GM23338 (cell line): ENCODE data around the gene TAF3. TPM values are rescaled to one million over a fixed set of nuclear protein-coding genes. Genes with fewer than 3 reads are reported as not detected.

Experiments
- ATAC-seq: fragments of 200-7000 bp; cut with Tn5 transposase; 3 replicates; pipeline ENCODE4 v1.9.1; 2020
- DNase-seq: peaks from one replicate; pipeline ENCODE4 v3.0.0-alpha.2; 2015; ENCODE audit warnings: low spot score
- H2AFZ ChIP-seq: fragments of 200-600 bp; sonication (generic); 2 replicates; pipeline ENCODE4 v1.8.0; 2016; ENCODE audit warnings: antibody characterized with exemption, mild to moderate bottlenecking, moderate library complexity
- H3F3A ChIP-seq: fragments of 200-600 bp; sonication (generic); replicated peaks from 2 replicates; pipeline ENCODE4 v1.8.0; 2017; ENCODE audit warnings: antibody characterized with exemption, mixed run types, low read depth
- H3K27ac ChIP-seq: fragments of 200-600 bp; sonication (generic); 2 replicates; pipeline ENCODE4 v1.6.1; 2016; ENCODE audit warnings: low read depth
- H3K27me3 ChIP-seq: fragments of 200-600 bp; sonication (generic); 2 replicates; pipeline ENCODE4 v1.8.0; 2016; ENCODE audit warnings: mild to moderate bottlenecking, mixed run types, moderate library complexity; ENCODE audit not compliant: insufficient read depth
- H3K36me3 ChIP-seq: fragments of 200-600 bp; sonication (generic); 2 replicates; pipeline ENCODE4 v1.8.0; 2016; ENCODE audit warnings: mild to moderate bottlenecking; ENCODE audit not compliant: insufficient read depth
- H3K4me1 ChIP-seq: fragments of 200-600 bp; sonication (generic); 2 replicates; pipeline ENCODE4 v1.8.0; 2016; ENCODE audit warnings: mild to moderate bottlenecking, moderate library complexity; ENCODE audit not compliant: insufficient read depth
- H3K4me2 ChIP-seq: fragments of 200-600 bp; sonication (generic); 2 replicates; pipeline ENCODE4 v1.7.1; 2017; ENCODE audit warnings: mixed run types
- H3K4me3 ChIP-seq: fragments of 200-600 bp; sonication (generic); 2 replicates; pipeline ENCODE4 v1.6.1; 2016; ENCODE audit warnings: mixed run types
- H3K79me2 ChIP-seq: fragments of 200-600 bp; sonication (generic); replicated peaks from 2 replicates; pipeline ENCODE4 v1.8.0; 2017; ENCODE audit warnings: mild to moderate bottlenecking; ENCODE audit not compliant: insufficient read depth
- H3K9me2 ChIP-seq: fragments of 200-600 bp; sonication (generic); 2 replicates; pipeline ENCODE4 v1.8.0; 2017; ENCODE audit not compliant: insufficient read depth
- H4K20me1 ChIP-seq: fragments of 200-600 bp; sonication (generic); replicated peaks from 2 replicates; pipeline ENCODE4 v1.8.0; 2017; ENCODE audit warnings: mild to moderate bottlenecking; ENCODE audit not compliant: insufficient read depth
- H3K27ac Mint-ChIP-seq: 2 replicates; pipeline ENCODE4 v1.8.0; 2020; ENCODE audit warnings: inconsistent platforms, mild to moderate bottlenecking, moderate library complexity, mixed read lengths
- H3K27me3 Mint-ChIP-seq: 3 replicates; pipeline ENCODE4 v1.8.0; 2022; ENCODE audit warnings: low read depth, mild to moderate bottlenecking, moderate library complexity, mixed read lengths, inconsistent platforms; ENCODE audit not compliant: insufficient read depth, poor library complexity
- H3K36me3 Mint-ChIP-seq: 3 replicates; pipeline ENCODE4 v1.8.0; 2021; ENCODE audit warnings: low read depth, mild to moderate bottlenecking, inconsistent platforms, moderate library complexity, mixed read lengths
- H3K4me1 Mint-ChIP-seq: 3 replicates; pipeline ENCODE4 v1.8.0; 2020; ENCODE audit warnings: mild to moderate bottlenecking, inconsistent platforms, mixed read lengths
- H3K4me3 Mint-ChIP-seq: 3 replicates; pipeline ENCODE4 v1.8.0; 2021; ENCODE audit warnings: moderate library complexity, mild to moderate bottlenecking, inconsistent platforms, mixed read lengths
- H3K9me3 Mint-ChIP-seq: 3 replicates; pipeline ENCODE4 v1.8.0; 2020; ENCODE audit warnings: moderate library complexity, mild to moderate bottlenecking, inconsistent platforms, mixed read lengths
- CREB1 ChIP-seq: fragments of 250-450 bp; sonication (Bioruptor Pico); IDR thresholded peaks from 2 replicates; pipeline ENCODE4 v1.5.0; 2020; ENCODE audit warnings: low read depth, mild to moderate bottlenecking, moderate library complexity
- EZH2 ChIP-seq: fragments of 200-600 bp; sonication (generic); IDR thresholded peaks from one replicate; pipeline ENCODE4 v1.8.0; 2017; ENCODE audit warnings: antibody characterized with exemption, mild to moderate bottlenecking, low read depth; ENCODE audit not compliant: unreplicated experiment
- EZH2phosphoT487 ChIP-seq: fragments of 200-600 bp; sonication (generic); IDR thresholded peaks from one replicate; pipeline ENCODE4 v1.8.1; 2018; ENCODE audit warnings: antibody characterized with exemption; ENCODE audit not compliant: unreplicated experiment
- NANOG ChIP-seq: IDR thresholded peaks from 2 replicates; pipeline ENCODE4 v1.6.1; 2016; ENCODE audit warnings: antibody characterized with exemption, borderline replicate concordance
- POLR2AphosphoS5 ChIP-seq: IDR thresholded peaks from 2 replicates; pipeline ENCODE4 v1.6.1; 2016; ENCODE audit warnings: antibody characterized with exemption, low read depth
- STAT1 ChIP-seq: IDR thresholded peaks from one replicate; pipeline ENCODE4 v1.6.1; 2016; ENCODE audit warnings: antibody characterized with exemption; ENCODE audit not compliant: unreplicated experiment
- polyA plus RNA-seq: library from polyadenylated mRNA; unstranded; fragments of >200 nt; fragmentation: Nextera tagmentation; extraction: Ambion mirVana; gene quantifications from 2 replicates; pipeline ENCODE4 v1.2.1, GENCODE V29; 2016
- total RNA-seq: library from RNA; depleted of rRNA; stranded (reverse); fragments of >200 nt; shearing (Covaris generic); gene quantifications from 2 replicates; pipeline ENCODE4 v1.2.3, GENCODE V29; 2014
- TF ChIP-seq, protein P1 (sequence below), 2 experiments: fragments of 200-600 bp in 1 of 2; sonication (generic) in 1 of 2; conservative IDR thresholded peaks; 2 replicates each; pipeline versions ENCODE4 v1.5.1 to v1.6.1; 2016 to 2017; ENCODE audit warnings: antibody characterized with exemption in 2 of 2, low read depth in 2 of 2, mild to moderate bottlenecking in 2 of 2, moderate library complexity in 1 of 2
- TF ChIP-seq, protein P2 (sequence below): IDR thresholded peaks from one replicate; pipeline ENCODE4 v1.6.1; 2018; ENCODE audit warnings: antibody characterized with exemption; ENCODE audit not compliant: unreplicated experiment
- TF ChIP-seq, protein P3 (sequence below): fragments of 250-450 bp; sonication (Bioruptor Pico); IDR thresholded peaks from 2 replicates; pipeline ENCODE4 v1.5.0; 2020; ENCODE audit warnings: mild to moderate bottlenecking, moderate library complexity
- TF ChIP-seq, protein P4 (sequence below): IDR thresholded peaks from 2 replicates; pipeline ENCODE4 v1.6.1; 2016; ENCODE audit warnings: antibody characterized with exemption

Gene TAF3
- total and polyA plus RNA-seq, 2 experiments from 2014 or later: 6.4 to 15.2 TPM

DNA sequence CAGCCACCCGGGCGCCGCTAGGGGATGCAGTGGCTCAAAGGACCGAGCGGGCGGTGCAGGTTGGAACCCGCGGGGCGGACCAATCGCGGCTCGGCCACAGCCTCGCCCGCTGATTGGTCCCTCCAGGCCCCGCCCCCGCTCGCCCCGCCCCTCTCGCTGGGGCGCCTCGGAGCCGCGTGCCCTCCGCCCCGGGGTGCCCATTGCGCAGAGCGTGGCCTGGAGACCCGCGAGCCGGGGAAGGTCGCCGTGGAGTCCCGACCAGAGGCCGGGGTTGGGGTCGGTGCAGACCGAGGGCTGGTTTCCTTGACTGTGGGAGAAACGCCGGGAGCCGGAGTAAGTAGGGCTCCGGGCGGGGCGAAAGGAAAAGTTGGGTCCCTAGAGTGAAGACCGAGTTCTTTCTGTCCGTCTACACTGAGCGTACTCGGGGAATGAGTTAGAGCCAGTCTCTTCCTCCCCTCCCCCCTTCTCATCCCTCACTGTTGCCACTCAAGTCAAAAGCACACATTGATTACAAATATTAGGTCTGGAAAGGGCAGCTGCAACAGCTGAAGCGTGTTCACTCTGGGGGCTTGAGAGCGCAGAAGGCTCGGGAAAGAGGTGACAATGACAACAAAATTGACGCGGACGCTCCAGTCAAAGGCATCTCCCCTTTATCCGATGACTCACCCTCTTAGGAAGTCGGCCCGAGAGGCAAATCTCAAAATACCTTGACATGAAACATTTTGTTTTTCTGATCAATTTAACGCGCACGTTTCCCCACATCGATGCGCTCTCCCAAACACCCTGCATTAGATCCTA lies 235.3 kb downstream of the TAF3 start:
- H3K79me2 ChIP-seq: no peaks in the 10 kb centered on the region
- H3K4me1 Mint-ChIP-seq: peaks cover 53% of the 10 kb centered on the region

More for the DNA sequence above, 235.3 kb downstream of the TAF3 start:
- Histone ChIP-seq H4K20me1 (peaks cover 4% of the 10 kb centered on the region; the same call in 1 of the 2 replicates), H3K9me2 (no peaks in the 10 kb centered on the region), H3K36me3 (no peaks in the 10 kb centered on the region), H3K27me3 (peaks cover 97% of the 10 kb centered on the region), H3F3A (peaks cover 31% of the 10 kb centered on the region), H3K4me1 (peaks cover 44% of the 10 kb centered on the region), H2AFZ (0 out of 2 replicates have a peak overlapping the region, but pooled peaks have one; percentile 29), H3K4me2 (peak overlapping the region; percentile 99), H3K4me3 (peak overlapping the region; percentile 60), H3K27ac (no peak overlapping the region)
- peaks cover 2% of the 10 kb centered on the region; the same call in 1 of the 3 replicates for H3K36me3 Mint-ChIP-seq
- peaks cover 91% of the 10 kb centered on the region for H3K27me3 Mint-ChIP-seq
- TF ChIP-seq, protein P1, sequence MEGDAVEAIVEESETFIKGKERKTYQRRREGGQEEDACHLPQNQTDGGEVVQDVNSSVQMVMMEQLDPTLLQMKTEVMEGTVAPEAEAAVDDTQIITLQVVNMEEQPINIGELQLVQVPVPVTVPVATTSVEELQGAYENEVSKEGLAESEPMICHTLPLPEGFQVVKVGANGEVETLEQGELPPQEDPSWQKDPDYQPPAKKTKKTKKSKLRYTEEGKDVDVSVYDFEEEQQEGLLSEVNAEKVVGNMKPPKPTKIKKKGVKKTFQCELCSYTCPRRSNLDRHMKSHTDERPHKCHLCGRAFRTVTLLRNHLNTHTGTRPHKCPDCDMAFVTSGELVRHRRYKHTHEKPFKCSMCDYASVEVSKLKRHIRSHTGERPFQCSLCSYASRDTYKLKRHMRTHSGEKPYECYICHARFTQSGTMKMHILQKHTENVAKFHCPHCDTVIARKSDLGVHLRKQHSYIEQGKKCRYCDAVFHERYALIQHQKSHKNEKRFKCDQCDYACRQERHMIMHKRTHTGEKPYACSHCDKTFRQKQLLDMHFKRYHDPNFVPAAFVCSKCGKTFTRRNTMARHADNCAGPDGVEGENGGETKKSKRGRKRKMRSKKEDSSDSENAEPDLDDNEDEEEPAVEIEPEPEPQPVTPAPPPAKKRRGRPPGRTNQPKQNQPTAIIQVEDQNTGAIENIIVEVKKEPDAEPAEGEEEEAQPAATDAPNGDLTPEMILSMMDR (conservative IDR thresholded peaks at IDR 0.05; ENCODE audit: low read depth in 2 of 2): peak in 1 of 2 experiments; percentile 82; a peak in 2 of 4 replicates
- TF ChIP-seq POLR2AphosphoS5: no peak
- TF ChIP-seq NANOG: no peak
- TF ChIP-seq EZH2: peak; percentile 73
- no peak for TF ChIP-seq EZH2phosphoT487
- no peak for TF ChIP-seq STAT1
- TF ChIP-seq, protein P2, sequence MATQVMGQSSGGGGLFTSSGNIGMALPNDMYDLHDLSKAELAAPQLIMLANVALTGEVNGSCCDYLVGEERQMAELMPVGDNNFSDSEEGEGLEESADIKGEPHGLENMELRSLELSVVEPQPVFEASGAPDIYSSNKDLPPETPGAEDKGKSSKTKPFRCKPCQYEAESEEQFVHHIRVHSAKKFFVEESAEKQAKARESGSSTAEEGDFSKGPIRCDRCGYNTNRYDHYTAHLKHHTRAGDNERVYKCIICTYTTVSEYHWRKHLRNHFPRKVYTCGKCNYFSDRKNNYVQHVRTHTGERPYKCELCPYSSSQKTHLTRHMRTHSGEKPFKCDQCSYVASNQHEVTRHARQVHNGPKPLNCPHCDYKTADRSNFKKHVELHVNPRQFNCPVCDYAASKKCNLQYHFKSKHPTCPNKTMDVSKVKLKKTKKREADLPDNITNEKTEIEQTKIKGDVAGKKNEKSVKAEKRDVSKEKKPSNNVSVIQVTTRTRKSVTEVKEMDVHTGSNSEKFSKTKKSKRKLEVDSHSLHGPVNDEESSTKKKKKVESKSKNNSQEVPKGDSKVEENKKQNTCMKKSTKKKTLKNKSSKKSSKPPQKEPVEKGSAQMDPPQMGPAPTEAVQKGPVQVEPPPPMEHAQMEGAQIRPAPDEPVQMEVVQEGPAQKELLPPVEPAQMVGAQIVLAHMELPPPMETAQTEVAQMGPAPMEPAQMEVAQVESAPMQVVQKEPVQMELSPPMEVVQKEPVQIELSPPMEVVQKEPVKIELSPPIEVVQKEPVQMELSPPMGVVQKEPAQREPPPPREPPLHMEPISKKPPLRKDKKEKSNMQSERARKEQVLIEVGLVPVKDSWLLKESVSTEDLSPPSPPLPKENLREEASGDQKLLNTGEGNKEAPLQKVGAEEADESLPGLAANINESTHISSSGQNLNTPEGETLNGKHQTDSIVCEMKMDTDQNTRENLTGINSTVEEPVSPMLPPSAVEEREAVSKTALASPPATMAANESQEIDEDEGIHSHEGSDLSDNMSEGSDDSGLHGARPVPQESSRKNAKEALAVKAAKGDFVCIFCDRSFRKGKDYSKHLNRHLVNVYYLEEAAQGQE: no peak
- no peak for TF ChIP-seq CREB1
- TF ChIP-seq, protein P3, sequence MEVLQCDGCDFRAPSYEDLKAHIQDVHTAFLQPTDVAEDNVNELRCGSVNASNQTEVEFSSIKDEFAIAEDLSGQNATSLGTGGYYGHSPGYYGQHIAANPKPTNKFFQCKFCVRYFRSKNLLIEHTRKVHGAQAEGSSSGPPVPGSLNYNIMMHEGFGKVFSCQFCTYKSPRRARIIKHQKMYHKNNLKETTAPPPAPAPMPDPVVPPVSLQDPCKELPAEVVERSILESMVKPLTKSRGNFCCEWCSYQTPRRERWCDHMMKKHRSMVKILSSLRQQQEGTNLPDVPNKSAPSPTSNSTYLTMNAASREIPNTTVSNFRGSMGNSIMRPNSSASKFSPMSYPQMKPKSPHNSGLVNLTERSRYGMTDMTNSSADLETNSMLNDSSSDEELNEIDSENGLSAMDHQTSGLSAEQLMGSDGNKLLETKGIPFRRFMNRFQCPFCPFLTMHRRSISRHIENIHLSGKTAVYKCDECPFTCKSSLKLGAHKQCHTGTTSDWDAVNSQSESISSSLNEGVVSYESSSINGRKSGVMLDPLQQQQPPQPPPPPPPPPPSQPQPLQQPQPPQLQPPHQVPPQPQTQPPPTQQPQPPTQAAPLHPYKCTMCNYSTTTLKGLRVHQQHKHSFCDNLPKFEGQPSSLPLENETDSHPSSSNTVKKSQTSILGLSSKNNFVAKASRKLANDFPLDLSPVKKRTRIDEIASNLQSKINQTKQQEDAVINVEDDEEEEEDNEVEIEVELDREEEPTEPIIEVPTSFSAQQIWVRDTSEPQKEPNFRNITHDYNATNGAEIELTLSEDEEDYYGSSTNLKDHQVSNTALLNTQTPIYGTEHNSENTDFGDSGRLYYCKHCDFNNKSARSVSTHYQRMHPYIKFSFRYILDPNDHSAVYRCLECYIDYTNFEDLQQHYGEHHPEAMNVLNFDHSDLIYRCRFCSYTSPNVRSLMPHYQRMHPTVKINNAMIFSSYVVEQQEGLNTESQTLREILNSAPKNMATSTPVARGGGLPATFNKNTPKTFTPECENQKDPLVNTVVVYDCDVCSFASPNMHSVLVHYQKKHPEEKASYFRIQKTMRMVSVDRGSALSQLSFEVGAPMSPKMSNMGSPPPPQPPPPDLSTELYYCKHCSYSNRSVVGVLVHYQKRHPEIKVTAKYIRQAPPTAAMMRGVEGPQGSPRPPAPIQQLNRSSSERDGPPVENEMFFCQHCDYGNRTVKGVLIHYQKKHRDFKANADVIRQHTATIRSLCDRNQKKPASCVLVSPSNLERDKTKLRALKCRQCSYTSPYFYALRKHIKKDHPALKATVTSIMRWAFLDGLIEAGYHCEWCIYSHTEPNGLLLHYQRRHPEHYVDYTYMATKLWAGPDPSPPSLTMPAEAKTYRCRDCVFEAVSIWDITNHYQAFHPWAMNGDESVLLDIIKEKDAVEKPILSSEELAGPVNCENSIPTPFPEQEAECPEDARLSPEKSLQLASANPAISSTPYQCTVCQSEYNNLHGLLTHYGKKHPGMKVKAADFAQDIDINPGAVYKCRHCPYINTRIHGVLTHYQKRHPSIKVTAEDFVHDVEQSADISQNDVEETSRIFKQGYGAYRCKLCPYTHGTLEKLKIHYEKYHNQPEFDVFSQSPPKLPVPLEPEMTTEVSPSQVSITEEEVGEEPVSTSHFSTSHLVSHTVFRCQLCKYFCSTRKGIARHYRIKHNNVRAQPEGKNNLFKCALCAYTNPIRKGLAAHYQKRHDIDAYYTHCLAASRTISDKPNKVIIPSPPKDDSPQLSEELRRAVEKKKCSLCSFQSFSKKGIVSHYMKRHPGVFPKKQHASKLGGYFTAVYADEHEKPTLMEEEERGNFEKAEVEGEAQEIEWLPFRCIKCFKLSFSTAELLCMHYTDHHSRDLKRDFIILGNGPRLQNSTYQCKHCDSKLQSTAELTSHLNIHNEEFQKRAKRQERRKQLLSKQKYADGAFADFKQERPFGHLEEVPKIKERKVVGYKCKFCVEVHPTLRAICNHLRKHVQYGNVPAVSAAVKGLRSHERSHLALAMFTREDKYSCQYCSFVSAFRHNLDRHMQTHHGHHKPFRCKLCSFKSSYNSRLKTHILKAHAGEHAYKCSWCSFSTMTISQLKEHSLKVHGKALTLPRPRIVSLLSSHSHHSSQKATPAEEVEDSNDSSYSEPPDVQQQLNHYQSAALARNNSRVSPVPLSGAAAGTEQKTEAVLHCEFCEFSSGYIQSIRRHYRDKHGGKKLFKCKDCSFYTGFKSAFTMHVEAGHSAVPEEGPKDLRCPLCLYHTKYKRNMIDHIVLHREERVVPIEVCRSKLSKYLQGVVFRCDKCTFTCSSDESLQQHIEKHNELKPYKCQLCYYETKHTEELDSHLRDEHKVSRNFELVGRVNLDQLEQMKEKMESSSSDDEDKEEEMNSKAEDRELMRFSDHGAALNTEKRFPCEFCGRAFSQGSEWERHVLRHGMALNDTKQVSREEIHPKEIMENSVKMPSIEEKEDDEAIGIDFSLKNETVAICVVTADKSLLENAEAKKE (CRISPR knock-in tag): no peak
- TF ChIP-seq, protein P4, sequence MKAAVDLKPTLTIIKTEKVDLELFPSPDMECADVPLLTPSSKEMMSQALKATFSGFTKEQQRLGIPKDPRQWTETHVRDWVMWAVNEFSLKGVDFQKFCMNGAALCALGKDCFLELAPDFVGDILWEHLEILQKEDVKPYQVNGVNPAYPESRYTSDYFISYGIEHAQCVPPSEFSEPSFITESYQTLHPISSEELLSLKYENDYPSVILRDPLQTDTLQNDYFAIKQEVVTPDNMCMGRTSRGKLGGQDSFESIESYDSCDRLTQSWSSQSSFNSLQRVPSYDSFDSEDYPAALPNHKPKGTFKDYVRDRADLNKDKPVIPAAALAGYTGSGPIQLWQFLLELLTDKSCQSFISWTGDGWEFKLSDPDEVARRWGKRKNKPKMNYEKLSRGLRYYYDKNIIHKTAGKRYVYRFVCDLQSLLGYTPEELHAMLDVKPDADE: no peak
- no peak overlapping the region for H3K27ac Mint-ChIP-seq
- H3K9me3 Mint-ChIP-seq: no peaks in the 10 kb centered on the region; the same call in 2 of the 3 replicates
- peak; percentile 95 for DNase-seq
- H3K4me3 Mint-ChIP-seq: peak overlapping the region; percentile 77
- peak; percentile 14 for ATAC-seq
